HEK293 (cell line): Measurements from ENCODE around the gene PLEKHA6.

Source experiments
- MYNN ChIP-seq: fragments of 450-650 bp; formaldehyde crosslinking; IDR thresholded peaks from 2 replicates; pipeline ENCODE4 v1.5.1; 2016; ENCODE audit warnings: missing biosample characterization, missing genetic modification characterization, borderline replicate concordance
- OVOL3 ChIP-seq: fragments of 450-650 bp; formaldehyde crosslinking; IDR thresholded peaks from 2 replicates; pipeline ENCODE4 v1.5.1; 2016; ENCODE audit warnings: missing biosample characterization, missing genetic modification characterization
- ZBTB48 ChIP-seq: fragments of 450-650 bp; formaldehyde crosslinking; IDR thresholded peaks from 2 replicates; pipeline ENCODE4 v1.5.1; 2016; ENCODE audit warnings: missing biosample characterization, missing genetic modification characterization
- ZEB2 ChIP-seq: fragments of 450-650 bp; formaldehyde crosslinking; IDR thresholded peaks from 2 replicates; pipeline ENCODE4 v1.5.1; 2016; ENCODE audit warnings: missing biosample characterization, missing genetic modification characterization
- ZNF10 ChIP-seq: fragments of 450-650 bp; formaldehyde crosslinking; IDR thresholded peaks from 2 replicates; pipeline ENCODE4 v1.5.1; 2017; ENCODE audit warnings: missing biosample characterization, missing genetic modification characterization
- ZNF138 ChIP-seq: fragments of 450-650 bp; formaldehyde crosslinking; IDR thresholded peaks from 2 replicates; pipeline ENCODE4 v1.5.1; 2016; ENCODE audit warnings: missing biosample characterization, missing genetic modification characterization, borderline replicate concordance
- ZNF146 ChIP-seq: fragments of 450-650 bp; formaldehyde crosslinking; IDR thresholded peaks from 2 replicates; pipeline ENCODE4 v1.5.1; 2016; ENCODE audit warnings: missing biosample characterization, missing genetic modification characterization
- ZNF221 ChIP-seq: fragments of 450-650 bp; formaldehyde crosslinking; IDR thresholded peaks from 2 replicates; pipeline ENCODE4 v1.5.1; 2017; ENCODE audit warnings: missing biosample characterization, missing genetic modification characterization, borderline replicate concordance
- ZNF274 ChIP-seq, 2 experiments: fragments of 200-500 bp in 1 of 2; fragments of 450-650 bp in 1 of 2; sonication (Bioruptor generic) in 1 of 2; formaldehyde crosslinking in 1 of 2; IDR thresholded peaks; 2 replicates each; pipeline versions ENCODE4 v1.5.1 to v1.6.1; 2014 to 2016; ENCODE audit warnings: borderline replicate concordance in 1 of 2, inconsistent platforms in 1 of 2, low read length in 1 of 2, missing biosample characterization in 1 of 2, missing genetic modification characterization in 1 of 2
- ZNF391 ChIP-seq: fragments of 450-650 bp; formaldehyde crosslinking; IDR thresholded peaks from 2 replicates; pipeline ENCODE4 v1.5.1; 2016; ENCODE audit warnings: low read depth, missing biosample characterization, missing genetic modification characterization, borderline replicate concordance
- ZNF416 ChIP-seq: fragments of 450-650 bp; formaldehyde crosslinking; IDR thresholded peaks from 2 replicates; pipeline ENCODE4 v1.5.1; 2016; ENCODE audit warnings: missing biosample characterization, missing genetic modification characterization
- ZNF777 ChIP-seq: fragments of 450-650 bp; formaldehyde crosslinking; IDR thresholded peaks from 2 replicates; pipeline ENCODE4 v1.5.1; 2017; ENCODE audit warnings: missing biosample characterization, missing genetic modification characterization, borderline replicate concordance
- TF ChIP-seq, protein P1 (sequence below): fragments of 450-650 bp; formaldehyde crosslinking; IDR thresholded peaks from 2 replicates; pipeline ENCODE4 v1.5.1; 2016; ENCODE audit warnings: missing biosample characterization, missing genetic modification characterization
- TF ChIP-seq, protein P2 (sequence below): fragments of 450-650 bp; formaldehyde crosslinking; IDR thresholded peaks from 2 replicates; pipeline ENCODE4 v1.5.1; 2016; ENCODE audit warnings: missing biosample characterization, missing genetic modification characterization

DNA sequence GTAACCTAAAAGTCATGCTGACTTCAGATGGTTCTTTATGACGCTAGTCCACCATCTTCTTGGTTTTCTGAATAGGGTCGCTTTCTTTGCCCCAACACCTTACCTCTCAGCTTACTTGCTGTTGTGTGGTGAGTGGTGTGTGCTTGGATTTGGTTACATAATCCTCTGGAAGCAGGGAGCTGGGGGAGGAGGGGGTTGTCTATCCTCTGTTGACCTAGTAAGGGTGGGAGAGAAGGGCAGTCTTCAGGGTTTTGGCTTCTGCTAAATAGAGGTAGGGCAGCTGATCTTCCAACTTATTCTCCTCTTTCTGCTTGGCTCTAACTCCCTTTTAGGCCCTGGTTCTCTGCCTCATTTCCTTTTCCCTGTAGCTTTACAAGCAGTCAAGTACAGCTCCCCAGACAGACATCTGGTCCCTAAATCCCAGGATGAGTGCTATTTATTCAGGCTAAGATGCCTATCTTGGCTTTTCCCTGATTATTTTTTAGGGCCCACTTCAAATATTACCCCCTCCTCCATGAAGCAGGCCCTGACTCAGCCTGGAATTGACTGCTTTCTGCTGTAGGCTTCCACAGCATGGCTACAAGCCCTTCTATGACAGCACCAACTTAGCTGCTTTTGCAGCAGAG lies 187.2 kb downstream of the PLEKHA6 start:
- no peak for TF ChIP-seq ZNF777 (tag by site-specific recombination)
- no peak for TF ChIP-seq ZBTB48
- no peak for TF ChIP-seq ZNF10 (tag by site-specific recombination)
- no peak for TF ChIP-seq OVOL3 (tag by site-specific recombination)
- no peak for TF ChIP-seq ZNF138
- no peak for TF ChIP-seq MYNN (tag by site-specific recombination)
- TF ChIP-seq ZNF146 (tag by site-specific recombination), result no peak
- no peak for TF ChIP-seq ZNF221
- no peak for TF ChIP-seq ZNF391 (tag by site-specific recombination)
- TF ChIP-seq ZNF416 (tag by site-specific recombination), result no peak
- TF ChIP-seq, protein P1, sequence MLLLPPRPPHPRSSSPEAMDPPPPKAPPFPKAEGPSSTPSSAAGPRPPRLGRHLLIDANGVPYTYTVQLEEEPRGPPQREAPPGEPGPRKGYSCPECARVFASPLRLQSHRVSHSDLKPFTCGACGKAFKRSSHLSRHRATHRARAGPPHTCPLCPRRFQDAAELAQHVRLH, result no peak
- TF ChIP-seq, protein P2, sequence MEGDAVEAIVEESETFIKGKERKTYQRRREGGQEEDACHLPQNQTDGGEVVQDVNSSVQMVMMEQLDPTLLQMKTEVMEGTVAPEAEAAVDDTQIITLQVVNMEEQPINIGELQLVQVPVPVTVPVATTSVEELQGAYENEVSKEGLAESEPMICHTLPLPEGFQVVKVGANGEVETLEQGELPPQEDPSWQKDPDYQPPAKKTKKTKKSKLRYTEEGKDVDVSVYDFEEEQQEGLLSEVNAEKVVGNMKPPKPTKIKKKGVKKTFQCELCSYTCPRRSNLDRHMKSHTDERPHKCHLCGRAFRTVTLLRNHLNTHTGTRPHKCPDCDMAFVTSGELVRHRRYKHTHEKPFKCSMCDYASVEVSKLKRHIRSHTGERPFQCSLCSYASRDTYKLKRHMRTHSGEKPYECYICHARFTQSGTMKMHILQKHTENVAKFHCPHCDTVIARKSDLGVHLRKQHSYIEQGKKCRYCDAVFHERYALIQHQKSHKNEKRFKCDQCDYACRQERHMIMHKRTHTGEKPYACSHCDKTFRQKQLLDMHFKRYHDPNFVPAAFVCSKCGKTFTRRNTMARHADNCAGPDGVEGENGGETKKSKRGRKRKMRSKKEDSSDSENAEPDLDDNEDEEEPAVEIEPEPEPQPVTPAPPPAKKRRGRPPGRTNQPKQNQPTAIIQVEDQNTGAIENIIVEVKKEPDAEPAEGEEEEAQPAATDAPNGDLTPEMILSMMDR (tag by site-specific recombination), result no peak
- no peak for TF ChIP-seq ZNF274 (IDR thresholded peaks at IDR 0.05; ENCODE audit: low read length)
- no peak for TF ChIP-seq ZNF274 (tag by site-specific recombination; IDR thresholded peaks at IDR 0.05; ENCODE audit: borderline replicate concordance)
- TF ChIP-seq ZEB2 (tag by site-specific recombination), result no peak
